Psoas muscle (tissue), 8 donors: ENCODE data around the gene KLHL3. TPM values are rescaled to one million over a fixed set of nuclear protein-coding genes. Genes with fewer than 3 reads are reported as not detected.

Source experiments
- ATAC-seq, 4 donors: fragments of 200-7000 bp; cut with Tn5 transposase; one replicate each; pipeline ENCODE4 v1.9.1; 2020; ENCODE audit warnings: moderate library complexity in 3 of 4, mild to moderate bottlenecking in 2 of 4
- DNase-seq, 2 donors: peaks; one replicate each; pipeline ENCODE4 v3.0.0-alpha.2; 2020
- H3K27ac ChIP-seq: fragments of 200-600 bp; one replicate; pipeline ENCODE4 v1.8.0; 2022
- H3K27me3 ChIP-seq, 3 donors: fragments of 200-600 bp in 1 of 3; one replicate each; pipeline versions ENCODE4 v1.6.1 to v1.8.0; 2013 to 2022; ENCODE audit warnings: low read length in 2 of 3, mild to moderate bottlenecking in 2 of 3, moderate library complexity in 1 of 3; ENCODE audit not compliant: insufficient read depth in 3 of 3
- H3K36me3 ChIP-seq, 2 donors: fragments of 200-600 bp in 1 of 2; one replicate each; pipeline versions ENCODE4 v1.6.1 to v1.8.0; 2013 to 2022; ENCODE audit warnings: low read depth in 1 of 2, mild to moderate bottlenecking in 1 of 2, moderate library complexity in 1 of 2; ENCODE audit not compliant: insufficient read depth in 1 of 2
- H3K4me1 ChIP-seq: fragments of 200-600 bp; one replicate; pipeline ENCODE4 v1.8.0; 2022
- H3K4me3 ChIP-seq: fragments of 200-600 bp; one replicate; pipeline ENCODE4 v1.8.0; 2022; ENCODE audit warnings: mild to moderate bottlenecking
- H3K9me3 ChIP-seq: fragments of 200-600 bp; one replicate; pipeline ENCODE4 v1.8.0; 2022
- WGBS, 3 donors: extraction: QIAGEN DNeasy Blood & Tissue Kit; methylation state at CpG; one replicate each; pipeline versions ENCODE4 v1.1.6 to v1.1.7; 2013; 5-methylcytosine and 5-hydroxymethylcytosine counted together
- intact Hi-C, 2 donors: fragments of 100-400 bp; cut with DNase I; formaldehyde crosslinking; loops; one replicate each; pipeline versions ENCODE4 v1.11.0 to v1.14.2; 2022
- polyA plus RNA-seq, 3 donors: library from polyadenylated mRNA; stranded (reverse); fragments of 200-250 nt; gene quantifications; one replicate each; pipeline ENCODE4 v1.2.3, GENCODE V29; 2013
- total RNA-seq, 4 donors: library from RNA; stranded (reverse); fragmentation: NEBNext Ultra II Directional in 2 of 4; extraction: Animal tissue kit (Norgen Biotek cat#: 25700) in 2 of 4; gene quantifications; one replicate each; pipeline versions ENCODE4 v1.2.1 to v1.2.4, GENCODE V29; 2021 to 2023
- TF ChIP-seq, protein P1 (sequence below): fragments of 200-600 bp; IDR thresholded peaks from one replicate; pipeline ENCODE4 v1.8.0; 2022; ENCODE audit warnings: antibody characterized with exemption
- donor health status: healthy with polysubstance abuse.
- donor health status: DM: no; HTN: no; CAD: no; lungs with moderate emphysema.
- donor health status: Bipolar disorder and iron deficiency.
- donor health status: healthy.
- donor health status: DM: yes; HTN: yes; CAD: no.
- donor health status: DM: no; HTN: no; CAD: no.
- donor health status: DM: no; HTN: no; CAD: no.
- donor health status: DM: yes; HTN: yes; CAD: no.

The KLHL3 gene
- total and polyA plus RNA-seq, 7 donors, result 0.69 to 4.3 (median 1.9) TPM

DNA sequence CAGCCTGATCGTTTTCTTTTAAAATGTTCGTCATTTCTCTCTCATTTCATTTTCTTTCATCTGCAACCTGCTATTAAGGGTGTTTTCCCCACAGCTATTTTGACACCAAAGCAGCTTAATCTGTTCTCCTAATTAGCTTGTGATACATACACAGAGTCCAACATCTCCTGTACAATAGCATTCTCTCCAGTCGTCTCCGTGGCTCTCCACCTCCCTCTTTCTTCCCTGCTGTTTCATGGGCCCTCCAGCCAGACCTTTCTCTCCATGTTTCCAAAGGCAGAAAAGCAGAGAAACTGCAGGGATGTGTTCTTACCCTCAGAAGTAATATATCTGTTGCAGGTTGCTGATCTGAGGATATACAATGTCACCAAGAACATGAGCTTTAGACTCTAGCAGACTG, 148.0 kb downstream of the KLHL3 start:
- TF ChIP-seq, protein P1, sequence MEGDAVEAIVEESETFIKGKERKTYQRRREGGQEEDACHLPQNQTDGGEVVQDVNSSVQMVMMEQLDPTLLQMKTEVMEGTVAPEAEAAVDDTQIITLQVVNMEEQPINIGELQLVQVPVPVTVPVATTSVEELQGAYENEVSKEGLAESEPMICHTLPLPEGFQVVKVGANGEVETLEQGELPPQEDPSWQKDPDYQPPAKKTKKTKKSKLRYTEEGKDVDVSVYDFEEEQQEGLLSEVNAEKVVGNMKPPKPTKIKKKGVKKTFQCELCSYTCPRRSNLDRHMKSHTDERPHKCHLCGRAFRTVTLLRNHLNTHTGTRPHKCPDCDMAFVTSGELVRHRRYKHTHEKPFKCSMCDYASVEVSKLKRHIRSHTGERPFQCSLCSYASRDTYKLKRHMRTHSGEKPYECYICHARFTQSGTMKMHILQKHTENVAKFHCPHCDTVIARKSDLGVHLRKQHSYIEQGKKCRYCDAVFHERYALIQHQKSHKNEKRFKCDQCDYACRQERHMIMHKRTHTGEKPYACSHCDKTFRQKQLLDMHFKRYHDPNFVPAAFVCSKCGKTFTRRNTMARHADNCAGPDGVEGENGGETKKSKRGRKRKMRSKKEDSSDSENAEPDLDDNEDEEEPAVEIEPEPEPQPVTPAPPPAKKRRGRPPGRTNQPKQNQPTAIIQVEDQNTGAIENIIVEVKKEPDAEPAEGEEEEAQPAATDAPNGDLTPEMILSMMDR, result no peak
- H3K36me3 ChIP-seq, result no peaks in the 10 kb centered on the region
- H3K27ac ChIP-seq, result no peak overlapping the region
- intact Hi-C loops, result no loop called here
- DNase-seq (no peak), ATAC-seq (no peak)
- no peaks in the 10 kb centered on the region for H3K27me3 ChIP-seq
- 77 to 83% (median 80%) methylated on average over 4 of the region's 4 CpGs for WGBS, 3 donors
- H3K4me1 ChIP-seq, result no peaks in the 10 kb centered on the region
- H3K9me3 ChIP-seq, result no peaks in the 10 kb centered on the region
- no peak overlapping the region for H3K4me3 ChIP-seq

DNA sequence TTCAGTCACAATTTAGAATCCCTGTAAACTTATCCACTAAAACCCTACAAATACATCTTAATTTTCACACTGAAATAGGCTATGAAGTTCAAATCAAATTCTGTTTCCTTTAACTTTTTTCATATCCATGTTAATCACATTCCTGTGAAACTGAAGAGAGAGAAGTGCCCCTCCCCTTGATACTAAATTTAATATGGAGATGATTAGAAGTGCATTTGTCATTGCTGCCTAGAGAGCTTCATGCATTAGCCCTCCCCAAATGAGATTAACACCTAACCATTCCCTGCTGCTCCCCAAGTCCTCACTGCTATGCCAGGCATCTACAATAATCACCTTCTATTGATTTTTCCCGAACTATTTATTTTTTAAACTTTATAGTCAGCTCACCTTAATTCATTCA, 151.6 kb downstream of the KLHL3 start:
- H3K4me3 ChIP-seq, result no peak overlapping the region
- TF ChIP-seq, protein P1, result no peak
- H3K27me3 ChIP-seq, result peaks cover 0 to 4% (median 0%) of the 10 kb centered on the region in 3 donors
- H3K36me3 ChIP-seq, result no peaks in the 10 kb centered on the region
- no peak for DNase-seq
- no peaks in the 10 kb centered on the region for H3K4me1 ChIP-seq
- WGBS, 3 donors, result 88 to 93% (median 90%) methylated on average over 1 of the region's 1 CpG
- no peaks in the 10 kb centered on the region for H3K9me3 ChIP-seq
- intact Hi-C loops, result no loop called here
- ATAC-seq, result no peak
- H3K27ac ChIP-seq, result no peak overlapping the region

- 36 to 56% (median 52%) methylated on average over 3 of the region's 3 CpGs for WGBS, 3 donors
- no peak for ATAC-seq
- Histone ChIP-seq H3K4me3 (no peak overlapping the region), H3K27me3 (peaks cover 0 to 4% (median 0%) of the 10 kb centered on the region in 3 donors), H3K27ac (no peak overlapping the region), H3K36me3 (no peaks in the 10 kb centered on the region), H3K9me3 (no peaks in the 10 kb centered on the region), H3K4me1 (no peaks in the 10 kb centered on the region)
- TF ChIP-seq, protein P1, result no peak
- DNase-seq, result no peak
- intact Hi-C loops, result no loop called here
Measured at GRCh38 chr5:137583129-137583528, 152.8 kb downstream of the KLHL3 start.

- intact Hi-C loops, result no loop called here
- ATAC-seq, result no peak
Measured at GRCh38 chr5:137582218-137582617, 153.7 kb downstream of the KLHL3 start.

DNA sequence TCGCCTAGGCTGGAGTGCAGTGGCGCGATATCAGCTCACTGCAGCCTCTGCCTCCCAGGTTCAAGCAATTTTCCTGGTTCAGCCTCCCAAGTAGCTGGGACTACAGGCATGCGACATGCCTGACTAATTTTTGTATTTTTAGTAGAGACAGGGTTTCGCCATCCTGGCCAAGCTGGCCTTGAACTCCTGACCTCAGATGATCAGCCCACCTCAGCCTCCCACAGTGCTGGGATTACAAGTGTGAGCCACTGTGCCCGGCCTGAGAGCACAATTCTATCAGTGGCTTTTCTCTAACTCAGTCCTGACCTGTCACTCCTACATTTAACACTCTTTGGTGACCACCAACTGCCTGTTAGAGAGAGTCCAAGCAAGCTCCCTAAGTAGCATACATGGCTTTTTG, 154.1 kb downstream of the KLHL3 start:
- Histone ChIP-seq H3K4me1 (no peaks in the 10 kb centered on the region), H3K27ac (no peak overlapping the region), H3K27me3 (peaks cover 0 to 4% (median 0%) of the 10 kb centered on the region in 3 donors), H3K4me3 (no peak overlapping the region), H3K36me3 (no peaks in the 10 kb centered on the region), H3K9me3 (no peaks in the 10 kb centered on the region)
- WGBS, 3 donors, result 56 to 67% (median 66%) methylated on average over 6 of the region's 6 CpGs
- intact Hi-C loops, result no loop called here
- ATAC-seq (no peak), DNase-seq (no peak)
- TF ChIP-seq, protein P1, result no peak

More at GRCh38 chr5:137582218-137582617, 153.7 kb downstream of the KLHL3 start:
- Histone ChIP-seq H3K9me3 (no peaks in the 10 kb centered on the region), H3K27me3 (peaks cover 0 to 4% (median 0%) of the 10 kb centered on the region in 3 donors), H3K27ac (no peak overlapping the region), H3K4me3 (no peak overlapping the region), H3K36me3 (no peaks in the 10 kb centered on the region), H3K4me1 (no peaks in the 10 kb centered on the region)
- DNase-seq, result no peak
- TF ChIP-seq, protein P1, result no peak
- 73 to 91% (median 89%) methylated on average over 4 of the region's 4 CpGs for WGBS, 3 donors
